OCI-LY3 (cell line): ENCODE measurements around the gene PLSCR4.
A peak's percentile ranks its signal among the peaks of the same experiment; 100 is the strongest.

Experiments used
- H2AFZ ChIP-seq: fragments of 200-600, 300-600 bp; shearing (Covaris generic); 2 replicates; pipeline ENCODE4 v1.6.0; 2014; ENCODE audit warnings: antibody characterized with exemption, low read depth, low read length
- H3K27ac ChIP-seq: fragments of 200-600, 300-600 bp; sonication (generic); 2 replicates; pipeline ENCODE4 v1.5.1; 2014; ENCODE audit warnings: mild to moderate bottlenecking, low read length, moderate library complexity, mixed read lengths
- H3K27me3 ChIP-seq: fragments of 200-600, 300-600 bp; sonication (generic); 2 replicates; pipeline ENCODE4 v1.6.1; 2014; ENCODE audit warnings: low read depth, low read length, mixed read lengths
- H3K36me3 ChIP-seq: fragments of 200-600, 300-600 bp; sonication (generic); replicated peaks from 2 replicates; pipeline ENCODE3; 2014; ENCODE audit warnings: low read depth, low read length, mixed read lengths
- H3K4me1 ChIP-seq: fragments of 300-600, 200-600 bp; sonication (generic); 2 replicates; pipeline ENCODE4 v1.6.1; 2014; ENCODE audit warnings: low read length, mixed read lengths
- H3K4me2 ChIP-seq: fragments of 200-600, 300-600 bp; sonication (generic); 2 replicates; pipeline ENCODE4 v1.6.1; 2014; ENCODE audit warnings: low read length, mixed read lengths
- H3K4me3 ChIP-seq: fragments of 300-600, 200-600 bp; sonication (generic); 2 replicates; pipeline ENCODE4 v1.5.1; 2014; ENCODE audit warnings: antibody characterized with exemption, mild to moderate bottlenecking, low read length, moderate library complexity
- H3K79me2 ChIP-seq: fragments of 300-600, 200-600 bp; shearing (Covaris generic); 2 replicates; pipeline ENCODE4 v1.6.1; 2014; ENCODE audit warnings: mild to moderate bottlenecking, low read length, mixed read lengths
- H3K9ac ChIP-seq: fragments of 300-600, 200-600 bp; shearing (Covaris generic); 2 replicates; pipeline ENCODE4 v1.6.0; 2014; ENCODE audit warnings: mild to moderate bottlenecking, low read length, moderate library complexity
- H3K9me3 ChIP-seq: fragments of 200-600, 300-600 bp; shearing (Covaris generic); 2 replicates; pipeline ENCODE4 v1.6.1; 2014; ENCODE audit warnings: low read length, mixed read lengths; ENCODE audit not compliant: insufficient read depth
- H4K20me1 ChIP-seq: fragments of 200-600, 300-600 bp; sonication (generic); 2 replicates; pipeline ENCODE4 v1.6.1; 2016; ENCODE audit warnings: low read length, mixed read lengths; ENCODE audit not compliant: insufficient read depth
- EZH2phosphoT487 ChIP-seq: fragments of 200-600 bp; shearing (Covaris generic); IDR thresholded peaks from 2 replicates; pipeline ENCODE4 v1.6.1; 2018; ENCODE audit warnings: antibody characterized with exemption, mixed run types, low read depth
- TF ChIP-seq, protein P1 (sequence below): fragments of 200-600, 300-600 bp; sonication (generic); IDR thresholded peaks from 2 replicates; pipeline ENCODE4 v1.5.1; 2014; ENCODE audit warnings: antibody characterized with exemption, low read length, low read depth

Gene PLSCR4

DNA sequence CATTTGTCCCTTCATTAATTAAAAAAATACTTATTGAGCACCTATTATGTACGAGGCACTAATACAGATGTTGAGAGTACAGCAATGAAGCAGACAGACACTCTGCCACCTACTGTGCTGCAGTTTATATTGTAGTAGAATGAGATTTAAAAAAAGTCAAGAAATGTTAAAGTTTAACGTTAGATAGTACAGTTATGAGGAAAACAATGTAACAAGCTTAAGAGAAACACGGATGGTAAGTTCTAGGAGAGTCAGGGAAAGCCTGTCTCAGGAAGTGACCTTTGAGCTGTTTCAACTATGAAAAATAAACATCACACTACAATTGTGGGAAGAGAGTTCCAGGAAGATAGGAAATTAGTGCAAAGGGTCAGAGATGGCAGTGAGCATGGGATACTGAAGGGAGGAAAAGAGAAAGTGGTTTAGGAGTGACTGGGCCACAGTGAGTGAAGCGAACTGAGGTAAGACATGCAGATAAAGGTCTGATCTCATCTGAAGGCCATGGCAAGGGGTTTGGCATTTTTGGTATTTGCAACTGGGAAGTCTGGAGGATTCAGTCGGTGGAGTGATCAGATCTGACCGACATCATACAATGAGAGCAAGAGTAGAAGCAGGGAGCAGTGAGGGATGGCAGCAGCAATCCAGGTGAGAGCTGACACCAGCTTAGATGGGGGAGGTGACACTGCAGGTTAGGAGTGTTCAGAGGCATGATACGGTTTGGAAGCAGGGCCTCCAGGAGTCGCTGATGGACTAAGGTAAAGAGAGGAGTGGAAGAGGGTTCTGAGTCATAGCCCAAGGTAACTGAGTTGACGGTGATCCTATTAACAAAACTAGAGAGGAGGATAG lies 28.5 kb downstream of the PLSCR4 start:
- TF ChIP-seq EZH2phosphoT487 = no peak
- TF ChIP-seq, protein P1, sequence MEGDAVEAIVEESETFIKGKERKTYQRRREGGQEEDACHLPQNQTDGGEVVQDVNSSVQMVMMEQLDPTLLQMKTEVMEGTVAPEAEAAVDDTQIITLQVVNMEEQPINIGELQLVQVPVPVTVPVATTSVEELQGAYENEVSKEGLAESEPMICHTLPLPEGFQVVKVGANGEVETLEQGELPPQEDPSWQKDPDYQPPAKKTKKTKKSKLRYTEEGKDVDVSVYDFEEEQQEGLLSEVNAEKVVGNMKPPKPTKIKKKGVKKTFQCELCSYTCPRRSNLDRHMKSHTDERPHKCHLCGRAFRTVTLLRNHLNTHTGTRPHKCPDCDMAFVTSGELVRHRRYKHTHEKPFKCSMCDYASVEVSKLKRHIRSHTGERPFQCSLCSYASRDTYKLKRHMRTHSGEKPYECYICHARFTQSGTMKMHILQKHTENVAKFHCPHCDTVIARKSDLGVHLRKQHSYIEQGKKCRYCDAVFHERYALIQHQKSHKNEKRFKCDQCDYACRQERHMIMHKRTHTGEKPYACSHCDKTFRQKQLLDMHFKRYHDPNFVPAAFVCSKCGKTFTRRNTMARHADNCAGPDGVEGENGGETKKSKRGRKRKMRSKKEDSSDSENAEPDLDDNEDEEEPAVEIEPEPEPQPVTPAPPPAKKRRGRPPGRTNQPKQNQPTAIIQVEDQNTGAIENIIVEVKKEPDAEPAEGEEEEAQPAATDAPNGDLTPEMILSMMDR = no peak
- Histone ChIP-seq H3K79me2 (no peaks in the 10 kb centered on the region), H3K4me1 (0 out of 2 replicates have a peak, but pooled peaks cover 3% of the 10 kb centered on the region), H3K4me2 (no peak overlapping the region), H2AFZ (peak overlapping the region; percentile 68; the same call in 1 of the 2 replicates), H3K4me3 (no peak overlapping the region), H3K36me3 (no peaks in the 10 kb centered on the region), H4K20me1 (no peaks in the 10 kb centered on the region), H3K27me3 (no peaks in the 10 kb centered on the region), H3K27ac (no peak overlapping the region), H3K9me3 (no peaks in the 10 kb centered on the region), H3K9ac (no peak overlapping the region)

DNA sequence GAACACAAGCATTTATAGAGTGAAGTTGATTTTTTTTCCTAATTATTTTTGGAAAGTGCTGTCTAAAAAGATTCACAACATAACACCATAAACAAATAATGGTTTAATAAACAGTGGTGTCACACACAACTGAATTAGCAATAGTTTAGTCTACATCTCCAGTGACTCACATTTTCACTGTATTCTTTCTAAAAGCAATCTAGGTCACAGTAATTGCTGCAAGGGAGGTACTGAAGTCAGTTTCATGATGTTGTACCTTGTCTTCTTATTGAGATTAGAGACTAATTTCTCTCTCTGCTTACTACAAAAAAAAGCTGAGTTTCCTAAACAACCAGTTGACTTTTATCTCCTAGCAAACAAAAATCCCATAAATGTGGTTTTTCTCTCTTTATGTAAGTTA lies 29.6 kb downstream of the PLSCR4 start:
- no peaks in the 10 kb centered on the region for H3K27me3 ChIP-seq
- 0 out of 2 replicates have a peak, but pooled peaks cover 3% of the 10 kb centered on the region for H3K4me1 ChIP-seq
- no peaks in the 10 kb centered on the region for H3K36me3 ChIP-seq
- H4K20me1 ChIP-seq = no peaks in the 10 kb centered on the region
- H3K9me3 ChIP-seq = no peaks in the 10 kb centered on the region
- no peak overlapping the region for H3K4me2 ChIP-seq
- no peak overlapping the region for H3K4me3 ChIP-seq
- no peak overlapping the region for H3K9ac ChIP-seq
- no peak overlapping the region for H2AFZ ChIP-seq
- TF ChIP-seq, protein P1 = no peak
- TF ChIP-seq EZH2phosphoT487 = no peak
- no peaks in the 10 kb centered on the region for H3K79me2 ChIP-seq
- H3K27ac ChIP-seq = no peak overlapping the region

DNA sequence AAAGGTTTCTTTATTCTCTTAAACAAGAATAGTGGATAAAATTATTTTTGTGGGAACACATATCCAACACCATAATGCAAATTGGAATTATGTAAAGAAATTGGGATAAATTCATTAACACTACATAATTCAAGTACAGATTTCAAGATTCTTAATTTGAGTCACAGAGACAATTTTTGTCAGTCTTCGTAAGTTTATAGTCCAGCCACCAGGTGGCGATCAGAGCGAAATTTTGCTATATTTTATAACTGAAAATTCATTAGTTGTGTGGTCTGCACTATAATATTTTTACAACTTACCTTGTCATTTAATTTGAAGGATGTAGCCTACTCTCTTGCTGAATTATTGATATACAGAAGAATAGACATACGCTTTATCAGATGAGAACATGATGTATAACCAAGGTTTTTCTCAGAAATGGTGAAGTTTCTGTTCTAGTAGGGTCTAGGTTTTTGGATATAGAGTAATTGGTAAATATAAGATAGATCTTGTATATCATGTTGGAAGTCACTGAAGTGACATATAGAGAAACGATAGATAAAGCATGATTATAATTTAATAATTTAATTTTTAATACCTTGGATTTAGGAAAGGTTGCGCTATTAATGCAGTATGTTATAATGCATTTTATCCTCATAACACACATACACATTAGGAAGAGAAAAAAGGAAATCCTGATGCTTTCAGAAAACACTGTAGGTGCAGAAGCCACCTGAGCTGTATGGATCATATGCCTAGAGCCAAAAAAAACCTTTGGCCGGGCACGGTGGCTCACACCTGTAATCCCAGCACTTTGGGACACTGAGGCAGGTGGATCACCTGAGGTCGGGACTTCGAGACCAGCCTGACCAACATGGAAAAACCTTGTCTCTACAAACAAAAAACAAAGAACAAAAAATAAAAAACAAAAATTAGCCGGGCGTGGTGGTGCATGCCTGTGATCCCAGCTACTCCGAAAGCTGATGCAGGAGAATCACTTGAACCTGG lies 31.7 kb downstream of the PLSCR4 start:
- Histone ChIP-seq H2AFZ (no peak overlapping the region), H3K79me2 (no peaks in the 10 kb centered on the region), H3K4me1 (0 out of 2 replicates have a peak, but pooled peaks cover 3% of the 10 kb centered on the region), H3K9ac (no peak overlapping the region), H4K20me1 (no peaks in the 10 kb centered on the region), H3K27ac (no peak overlapping the region), H3K4me2 (no peak overlapping the region), H3K9me3 (no peaks in the 10 kb centered on the region), H3K27me3 (no peaks in the 10 kb centered on the region), H3K36me3 (no peaks in the 10 kb centered on the region), H3K4me3 (no peak overlapping the region)
- TF ChIP-seq EZH2phosphoT487 = no peak
- TF ChIP-seq, protein P1 = peak; percentile 82

DNA sequence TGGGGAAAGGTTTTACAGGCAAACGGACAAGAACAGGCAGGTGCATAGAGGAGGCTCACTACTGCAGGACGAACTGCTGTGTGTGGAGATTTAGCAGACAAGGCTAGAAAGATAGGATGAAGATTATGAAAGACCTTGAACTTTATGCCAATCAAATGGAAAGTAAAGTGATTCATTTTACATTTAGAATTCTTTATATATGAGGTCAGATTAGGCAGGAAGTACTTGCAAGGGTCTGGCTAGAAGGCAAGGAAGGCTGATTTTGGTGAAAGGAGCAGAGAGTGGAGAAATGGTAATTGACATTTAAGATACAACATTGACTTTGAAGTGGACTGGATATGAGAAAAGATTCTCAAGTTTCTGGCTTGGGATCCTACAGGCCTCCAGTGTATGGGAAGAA lies 33.6 kb downstream of the PLSCR4 start:
- Histone ChIP-seq H3K9ac (no peak overlapping the region), H3K4me2 (no peak overlapping the region), H3K4me1 (0 out of 2 replicates have a peak, but pooled peaks cover 3% of the 10 kb centered on the region), H3K36me3 (no peaks in the 10 kb centered on the region), H3K27me3 (no peaks in the 10 kb centered on the region), H3K27ac (no peak overlapping the region), H3K4me3 (no peak overlapping the region), H4K20me1 (no peaks in the 10 kb centered on the region), H2AFZ (no peak overlapping the region), H3K79me2 (no peaks in the 10 kb centered on the region), H3K9me3 (no peaks in the 10 kb centered on the region)
- TF ChIP-seq, protein P1 = no peak
- TF ChIP-seq EZH2phosphoT487 = no peak
